ENCODE data around the gene VOPP1.

VOPP1 gene

DNA sequence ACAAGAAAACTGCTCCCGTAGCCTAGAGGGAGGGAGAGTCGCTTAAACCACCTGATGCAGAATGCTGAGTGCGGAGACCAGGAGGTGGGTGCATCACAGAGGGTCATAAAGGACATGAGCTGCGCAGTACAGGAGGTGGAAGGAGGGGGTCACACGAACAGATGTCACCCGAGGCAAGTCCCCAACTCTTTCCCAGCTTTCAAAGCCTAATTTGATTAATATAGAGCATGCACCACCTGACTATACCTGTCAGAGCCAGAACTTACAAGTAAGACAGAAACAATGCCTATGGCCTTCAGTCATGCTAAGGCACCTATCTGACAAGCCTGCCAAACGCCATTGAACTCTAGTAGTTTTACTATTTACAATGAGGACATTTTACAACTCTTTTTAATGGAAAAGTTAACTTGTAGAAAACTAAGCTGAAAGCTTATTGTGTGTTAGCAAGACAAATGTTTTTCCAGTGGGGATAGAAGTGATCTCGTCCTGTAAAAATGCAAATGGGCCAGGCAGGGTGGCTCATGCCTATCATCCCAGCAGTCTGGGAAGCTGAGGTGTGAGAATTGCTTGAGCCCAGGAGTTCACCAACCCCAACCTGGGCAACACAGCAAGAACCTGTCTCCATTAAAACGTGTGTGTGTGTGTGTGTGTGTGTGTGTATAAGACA is 1.1 kb upstream of the VOPP1 start:
- TF ChIP-seq YY1 (IDR thresholded peaks at IDR 0.05; ENCODE audit: low read depth) (no peak), NFIC (IDR thresholded peaks at IDR 0.05) (no peak), TEAD4 (IDR thresholded peaks at IDR 0.05) (no peak), RAD21 (IDR thresholded peaks at IDR 0.05; ENCODE audit: low read depth) (no peak), CEBPB (IDR thresholded peaks at IDR 0.05) (no peak), CREB1 (IDR thresholded peaks at IDR 0.05; ENCODE audit: low read depth) (no peak), ZBTB7A (IDR thresholded peaks at IDR 0.05; ENCODE audit: low read depth) (no peak), EGR1 (IDR thresholded peaks at IDR 0.05) (no peak), FOXM1 (IDR thresholded peaks at IDR 0.05; ENCODE audit: borderline replicate concordance, low read depth) (no peak), TAF1 (IDR thresholded peaks at IDR 0.05; ENCODE audit: low read depth) (no peak), TCF12 (IDR thresholded peaks at IDR 0.05; ENCODE audit: low read depth) (no peak), EP300 (IDR thresholded peaks at IDR 0.05; ENCODE audit: borderline replicate concordance) (no peak)
- TF ChIP-seq, protein P1, sequence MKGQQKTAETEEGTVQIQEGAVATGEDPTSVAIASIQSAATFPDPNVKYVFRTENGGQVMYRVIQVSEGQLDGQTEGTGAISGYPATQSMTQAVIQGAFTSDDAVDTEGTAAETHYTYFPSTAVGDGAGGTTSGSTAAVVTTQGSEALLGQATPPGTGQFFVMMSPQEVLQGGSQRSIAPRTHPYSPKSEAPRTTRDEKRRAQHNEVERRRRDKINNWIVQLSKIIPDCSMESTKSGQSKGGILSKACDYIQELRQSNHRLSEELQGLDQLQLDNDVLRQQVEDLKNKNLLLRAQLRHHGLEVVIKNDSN (IDR thresholded peaks at IDR 0.05), result no peak
- TF ChIP-seq, protein P2, sequence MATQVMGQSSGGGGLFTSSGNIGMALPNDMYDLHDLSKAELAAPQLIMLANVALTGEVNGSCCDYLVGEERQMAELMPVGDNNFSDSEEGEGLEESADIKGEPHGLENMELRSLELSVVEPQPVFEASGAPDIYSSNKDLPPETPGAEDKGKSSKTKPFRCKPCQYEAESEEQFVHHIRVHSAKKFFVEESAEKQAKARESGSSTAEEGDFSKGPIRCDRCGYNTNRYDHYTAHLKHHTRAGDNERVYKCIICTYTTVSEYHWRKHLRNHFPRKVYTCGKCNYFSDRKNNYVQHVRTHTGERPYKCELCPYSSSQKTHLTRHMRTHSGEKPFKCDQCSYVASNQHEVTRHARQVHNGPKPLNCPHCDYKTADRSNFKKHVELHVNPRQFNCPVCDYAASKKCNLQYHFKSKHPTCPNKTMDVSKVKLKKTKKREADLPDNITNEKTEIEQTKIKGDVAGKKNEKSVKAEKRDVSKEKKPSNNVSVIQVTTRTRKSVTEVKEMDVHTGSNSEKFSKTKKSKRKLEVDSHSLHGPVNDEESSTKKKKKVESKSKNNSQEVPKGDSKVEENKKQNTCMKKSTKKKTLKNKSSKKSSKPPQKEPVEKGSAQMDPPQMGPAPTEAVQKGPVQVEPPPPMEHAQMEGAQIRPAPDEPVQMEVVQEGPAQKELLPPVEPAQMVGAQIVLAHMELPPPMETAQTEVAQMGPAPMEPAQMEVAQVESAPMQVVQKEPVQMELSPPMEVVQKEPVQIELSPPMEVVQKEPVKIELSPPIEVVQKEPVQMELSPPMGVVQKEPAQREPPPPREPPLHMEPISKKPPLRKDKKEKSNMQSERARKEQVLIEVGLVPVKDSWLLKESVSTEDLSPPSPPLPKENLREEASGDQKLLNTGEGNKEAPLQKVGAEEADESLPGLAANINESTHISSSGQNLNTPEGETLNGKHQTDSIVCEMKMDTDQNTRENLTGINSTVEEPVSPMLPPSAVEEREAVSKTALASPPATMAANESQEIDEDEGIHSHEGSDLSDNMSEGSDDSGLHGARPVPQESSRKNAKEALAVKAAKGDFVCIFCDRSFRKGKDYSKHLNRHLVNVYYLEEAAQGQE (IDR thresholded peaks at IDR 0.05; ENCODE audit: low read depth), result no peak
- TF ChIP-seq, protein P3, sequence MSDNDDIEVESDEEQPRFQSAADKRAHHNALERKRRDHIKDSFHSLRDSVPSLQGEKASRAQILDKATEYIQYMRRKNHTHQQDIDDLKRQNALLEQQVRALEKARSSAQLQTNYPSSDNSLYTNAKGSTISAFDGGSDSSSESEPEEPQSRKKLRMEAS (IDR thresholded peaks at IDR 0.05), result no peak

DNA sequence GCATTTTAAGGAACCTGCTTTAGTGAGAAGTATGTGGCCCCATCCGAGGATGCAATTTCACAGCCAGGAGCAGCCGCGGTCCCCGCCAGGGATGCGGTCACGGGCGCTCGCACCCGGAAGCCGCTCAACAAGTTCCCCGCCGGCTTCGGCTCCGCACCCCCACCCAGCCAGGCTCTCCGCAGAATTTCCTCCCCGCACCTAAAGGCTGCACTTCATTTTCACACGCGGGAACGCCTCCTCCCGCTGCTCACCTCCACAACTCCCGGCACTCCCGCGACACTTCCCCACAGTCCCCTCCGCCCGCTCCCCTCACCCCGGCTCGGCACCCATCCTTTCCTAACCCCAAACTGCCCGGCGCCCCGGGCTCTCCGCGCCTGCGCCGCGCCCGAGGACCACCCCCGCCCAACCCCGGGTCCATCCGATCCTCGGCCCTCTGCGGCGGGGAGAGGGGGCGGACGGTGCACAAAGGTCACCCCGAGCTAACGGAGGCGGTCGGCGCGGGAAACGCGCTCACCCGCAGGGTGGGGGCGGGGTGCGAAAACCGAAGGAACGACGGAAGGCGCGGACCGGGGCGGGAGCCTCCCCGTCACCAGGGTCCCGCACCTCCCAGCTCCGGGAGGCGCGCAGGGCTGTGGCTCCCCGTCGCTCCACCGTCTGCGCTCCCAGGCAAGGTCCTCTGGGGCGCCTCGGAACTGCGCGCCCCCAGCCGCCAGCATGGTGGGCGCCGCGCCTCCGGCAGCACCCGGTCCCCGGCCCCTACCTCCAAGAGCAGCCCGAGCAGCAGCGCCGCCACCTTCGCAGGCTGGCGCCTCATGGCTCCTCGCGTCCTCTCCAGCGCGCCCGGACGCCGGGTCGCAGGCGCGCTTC is 558 bp downstream of the VOPP1 start:
- no peak for TF ChIP-seq YY1 (IDR thresholded peaks at IDR 0.05; ENCODE audit: low read depth)
- TF ChIP-seq, protein P1 (IDR thresholded peaks at IDR 0.05), result no peak
- peak; percentile 26; the same call in 1 of the 2 replicates for TF ChIP-seq TCF12 (IDR thresholded peaks at IDR 0.05; ENCODE audit: low read depth)
- peak; percentile 73 for TF ChIP-seq ZBTB7A (IDR thresholded peaks at IDR 0.05; ENCODE audit: low read depth)
- TF ChIP-seq EGR1 (IDR thresholded peaks at IDR 0.05), result peak; percentile 29; the same call in 1 of the 2 replicates
- TF ChIP-seq FOXM1 (IDR thresholded peaks at IDR 0.05; ENCODE audit: borderline replicate concordance, low read depth), result no peak
- 0 out of 2 replicates have a peak, but pooled peaks have one; percentile 25 for TF ChIP-seq TAF1 (IDR thresholded peaks at IDR 0.05; ENCODE audit: low read depth)

DNA sequence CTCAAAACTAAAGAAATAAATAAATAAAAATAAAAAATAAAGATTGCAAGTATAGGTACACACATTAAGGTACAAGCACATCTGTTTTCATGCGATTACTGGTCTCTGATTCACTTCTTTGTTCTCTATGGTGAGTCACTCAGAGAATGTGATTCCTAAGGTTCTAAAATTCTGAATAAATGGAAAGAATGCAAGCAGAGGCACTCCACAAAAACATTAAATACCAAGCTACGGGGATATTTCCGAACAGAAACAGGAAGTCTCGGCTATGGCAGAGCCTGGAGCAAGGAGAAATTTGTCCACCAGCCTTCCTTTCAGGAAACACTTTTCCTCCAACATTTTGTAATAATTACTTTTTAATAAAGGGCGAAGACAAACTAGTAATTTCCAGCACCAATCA is 1.4 kb downstream of the VOPP1 start:
- TF ChIP-seq RAD21 (IDR thresholded peaks at IDR 0.05; ENCODE audit: low read depth) (no peak), CREB1 (IDR thresholded peaks at IDR 0.05; ENCODE audit: low read depth) (no peak), TAF1 (IDR thresholded peaks at IDR 0.05; ENCODE audit: low read depth) (no peak), TEAD4 (IDR thresholded peaks at IDR 0.05) (peak; percentile 56; the same call in 1 of the 2 replicates)
- TF ChIP-seq, protein P2 (IDR thresholded peaks at IDR 0.05; ENCODE audit: low read depth), result no peak

DNA sequence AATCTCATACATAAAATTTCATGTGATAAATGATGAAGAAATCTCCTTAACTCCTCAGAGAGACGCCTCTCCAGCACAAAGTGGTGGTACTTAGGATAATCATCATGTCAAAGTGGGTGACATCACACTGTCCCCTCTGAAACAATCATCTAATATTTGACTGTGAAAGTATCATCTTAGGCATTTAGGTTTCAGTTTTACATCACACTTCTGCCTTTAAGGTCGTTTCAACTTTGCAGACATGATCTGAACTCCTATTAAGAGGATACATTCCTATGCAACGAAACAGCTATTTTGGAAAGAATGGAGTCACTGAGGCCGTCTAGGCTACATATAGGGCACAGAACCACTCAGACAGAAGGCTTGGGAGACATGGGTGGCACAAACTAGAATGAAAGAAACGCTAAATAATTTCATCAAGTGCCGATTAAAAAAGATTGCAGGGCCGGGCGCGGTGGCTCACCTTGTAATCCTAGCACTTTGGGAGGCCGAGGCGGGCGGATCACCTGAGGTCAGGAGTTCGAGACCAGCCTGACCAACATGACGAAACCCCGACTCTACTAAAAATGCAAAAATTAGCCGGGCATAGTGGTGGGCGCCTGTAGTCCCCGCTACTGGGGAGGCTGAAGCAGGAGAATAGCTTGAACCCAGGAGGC is 2.0 kb downstream of the VOPP1 start:
- TF ChIP-seq CEBPB (IDR thresholded peaks at IDR 0.05) (no peak), FOXM1 (IDR thresholded peaks at IDR 0.05; ENCODE audit: borderline replicate concordance, low read depth) (no peak), TEAD4 (IDR thresholded peaks at IDR 0.05) (no peak), EGR1 (IDR thresholded peaks at IDR 0.05) (no peak), TCF12 (IDR thresholded peaks at IDR 0.05; ENCODE audit: low read depth) (no peak), CREB1 (IDR thresholded peaks at IDR 0.05; ENCODE audit: low read depth) (no peak)
- TF ChIP-seq, protein P2 (IDR thresholded peaks at IDR 0.05; ENCODE audit: low read depth), result no peak
